ENCODE results near the gene GRK7.

GRCh38 chr3:141784531-141784930, 21.3 kb downstream of the GRK7 start:
- TF ChIP-seq KLF16 (IDR thresholded peaks at IDR 0.05) = no peak
- no peak for TF ChIP-seq POLR2A (conservative IDR thresholded peaks at IDR 0.05)
- TF ChIP-seq SRSF9 (IDR thresholded peaks at IDR 0.05; ENCODE audit: borderline replicate concordance, low read depth, low read length) = no peak
- TF ChIP-seq C11orf30 (IDR thresholded peaks at IDR 0.05; ENCODE audit: low read depth) = no peak
- TF ChIP-seq THRA (IDR thresholded peaks at IDR 0.05) = no peak
- TF ChIP-seq EP300 (IDR thresholded peaks at IDR 0.05; ENCODE audit: low read length) = no peak
- TF ChIP-seq SRSF1 (IDR thresholded peaks at IDR 0.05; ENCODE audit: low read depth, low read length) = no peak
- TF ChIP-seq NONO (IDR thresholded peaks at IDR 0.05; ENCODE audit: low read depth in 2 of 2, low read length in 1 of 2) = no peak
- TF ChIP-seq JUND (IDR thresholded peaks at IDR 0.05; ENCODE audit: borderline replicate concordance, low read depth, low read length) = no peak
- no peak for TF ChIP-seq JUND (tag; IDR thresholded peaks at IDR 0.05; ENCODE audit: borderline replicate concordance, low read depth, low read length)
- no peak for TF ChIP-seq ZBTB9 (CRISPR knock-in tag; IDR thresholded peaks at IDR 0.05)
- no peak for TF ChIP-seq CTCF (IDR thresholded peaks at IDR 0.05 in 2 of 3, conservative IDR thresholded peaks at IDR 0.05 in 1 of 3; ENCODE audit: insufficient read depth in 2 of 3, low read depth in 1 of 3, low read length in 3 of 3)
- TF ChIP-seq ZBTB5 (IDR thresholded peaks at IDR 0.05) = no peak
- no peak for TF ChIP-seq NKRF (IDR thresholded peaks at IDR 0.05; ENCODE audit: borderline replicate concordance)

All from K562 (cell line).